RWPE1 (cell line): ENCODE data around the gene SHROOM4.
A peak's percentile ranks its signal among the peaks of the same experiment; 100 is the strongest.

ENCODE experiments used
- CTCF ChIA-PET: fragments of 350-600 bp; sonication (Branson Sonifier 250); formaldehyde crosslinking; extraction: SDS; loops from one replicate; lab custom pipeline; 2021; lab: Yijun Ruan, JAX
- POLR2A ChIA-PET: fragments of 400-600 bp; formaldehyde crosslinking; extraction: SDS; loops from one replicate; lab custom pipeline; 2020; ENCODE audit warnings: antibody characterized with exemption; ENCODE audit not compliant: low non-redundant PET; lab: Yijun Ruan, JAX
- DNase-seq: peaks from one replicate; pipeline ENCODE4 v3.0.0; 2012; ENCODE audit warnings: low spot score
- H3K27ac ChIP-seq: fragments of 450-650 bp; 2 replicates; pipeline ENCODE4 v1.5.1; 2017
- CTCF ChIP-seq: fragments of 450-650 bp; conservative IDR thresholded peaks from 2 replicates; pipeline ENCODE4 v1.5.1; 2017; ENCODE audit warnings: low read depth, mild to moderate bottlenecking

SHROOM4 gene

GRCh38 chrX:50671661-50672060 is 142.3 kb downstream of the SHROOM4 start:
- ChIA-PET CTCF (interaction anchor here (0.6 kb wide), 1 partner anchor 461 kb away, joined by 5 read pairs; no protein-coding TSS in a partner anchor), POLR2A (no interaction called here)
- no peak for DNase-seq
- no peak overlapping the region for H3K27ac ChIP-seq
- no peak for TF ChIP-seq CTCF

- ChIA-PET CTCF (no interaction called here), POLR2A (no interaction called here)
- no peak overlapping the region for H3K27ac ChIP-seq
- no peak for TF ChIP-seq CTCF
- DNase-seq: no peak
These were observed 145.1 kb downstream of the SHROOM4 start for GRCh38 chrX:50668860-50669259.

GRCh38 chrX:50648156-50648555 is 165.8 kb downstream of the SHROOM4 start:
- ChIA-PET CTCF (interaction anchor here (0.6 kb wide), 1 partner anchor 1784 kb away, joined by 4 read pairs; no protein-coding TSS in a partner anchor), POLR2A (no interaction called here)
- peak; percentile 28 for DNase-seq
- TF ChIP-seq CTCF: no peak
- no peak overlapping the region for H3K27ac ChIP-seq

GRCh38 chrX:50644496-50644895 is 169.5 kb downstream of the SHROOM4 start:
- no peak overlapping the region for H3K27ac ChIP-seq
- ChIA-PET CTCF (no interaction called here), POLR2A (no interaction called here)
- DNase-seq: no peak
- no peak for TF ChIP-seq CTCF

DNA sequence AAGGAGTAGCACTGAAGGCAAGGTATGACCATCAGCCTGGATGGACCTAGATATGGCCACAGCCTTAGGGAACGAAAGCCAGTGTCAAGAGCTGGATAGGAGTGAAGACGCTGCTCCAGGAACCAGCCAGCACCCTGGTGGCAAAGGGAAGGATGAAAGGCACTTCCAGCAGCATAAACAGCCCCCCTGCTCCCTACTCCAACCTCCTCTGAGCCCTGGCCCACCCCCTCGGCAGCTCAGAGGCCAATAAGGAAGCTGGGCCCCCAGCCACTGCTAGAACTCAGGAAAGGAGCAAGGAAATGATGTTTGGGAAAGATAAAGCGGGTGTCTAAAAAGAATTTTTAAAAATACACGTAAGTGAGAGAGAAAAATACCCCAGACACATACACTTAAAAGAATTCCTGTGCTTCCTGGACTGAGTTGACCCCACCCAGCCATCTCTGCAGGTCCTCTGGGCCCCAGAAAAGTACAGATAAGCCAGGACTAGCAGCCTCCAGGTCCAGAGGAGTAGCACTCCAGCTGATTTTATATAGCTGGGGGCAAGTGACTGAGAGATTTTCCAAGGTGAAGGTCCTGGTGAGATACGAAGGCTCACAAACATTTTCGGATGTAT is 170.4 kb downstream of the SHROOM4 start:
- no peak overlapping the region for H3K27ac ChIP-seq
- no peak for DNase-seq
- POLR2A ChIA-PET: no interaction called here
- CTCF ChIA-PET: no interaction called here
- no peak for TF ChIP-seq CTCF

GRCh38 chrX:50638123-50638522 is 175.9 kb downstream of the SHROOM4 start:
- POLR2A ChIA-PET: no interaction called here
- TF ChIP-seq CTCF: no peak

More at GRCh38 chrX:50638123-50638522, 175.9 kb downstream of the SHROOM4 start:
- no peak for DNase-seq
- CTCF ChIA-PET: interaction anchor here (0.6 kb wide), 1 partner anchor 30 kb away, joined by 5 read pairs; no protein-coding TSS in a partner anchor
- H3K27ac ChIP-seq: no peak overlapping the region
